Activated naive CD4-positive, alpha-beta T cell treated with Interleukin-2 at 50 U/mL for 16 hours (primary cell): ENCODE results near the gene CMTM8.

ENCODE experiments used
- DNase-seq: peaks from one replicate; pipeline ENCODE4 v3.0.0-alpha.2; 2020

The CMTM8 gene

GRCh38 chr3:32281570-32282106 is 43.2 kb downstream of the CMTM8 start:
- DNase-seq, result no peak

DNA sequence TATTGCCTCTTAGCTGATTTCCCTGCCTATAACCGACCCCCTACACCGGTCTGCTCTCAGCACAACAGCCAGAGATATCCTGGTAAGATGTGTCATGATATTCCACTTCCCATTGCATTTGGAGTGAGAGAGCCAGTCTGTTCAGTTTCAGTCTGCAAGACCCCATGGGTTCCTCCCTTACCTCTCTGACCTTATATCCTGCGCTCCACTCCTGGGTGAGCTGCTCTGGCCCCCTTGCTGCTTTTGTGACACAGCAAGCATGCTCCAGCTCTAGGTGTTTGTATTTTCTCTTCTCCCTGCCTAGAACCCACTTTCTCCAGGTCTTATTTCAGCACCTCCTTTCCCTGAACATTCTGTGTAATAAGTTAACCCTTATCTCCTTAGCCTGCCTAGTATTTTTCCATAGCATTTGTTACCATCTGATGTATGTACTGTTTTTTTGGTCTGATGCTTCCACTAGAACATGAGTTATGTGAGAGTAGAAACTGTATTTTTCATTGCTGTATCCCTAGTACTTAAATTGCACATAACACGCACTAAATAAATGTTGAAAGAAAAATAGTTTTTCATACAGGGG is 44.2 kb downstream of the CMTM8 start:
- DNase-seq, result no peak

GRCh38 chr3:32283304-32283703 is 44.8 kb downstream of the CMTM8 start:
- no peak for DNase-seq

DNA sequence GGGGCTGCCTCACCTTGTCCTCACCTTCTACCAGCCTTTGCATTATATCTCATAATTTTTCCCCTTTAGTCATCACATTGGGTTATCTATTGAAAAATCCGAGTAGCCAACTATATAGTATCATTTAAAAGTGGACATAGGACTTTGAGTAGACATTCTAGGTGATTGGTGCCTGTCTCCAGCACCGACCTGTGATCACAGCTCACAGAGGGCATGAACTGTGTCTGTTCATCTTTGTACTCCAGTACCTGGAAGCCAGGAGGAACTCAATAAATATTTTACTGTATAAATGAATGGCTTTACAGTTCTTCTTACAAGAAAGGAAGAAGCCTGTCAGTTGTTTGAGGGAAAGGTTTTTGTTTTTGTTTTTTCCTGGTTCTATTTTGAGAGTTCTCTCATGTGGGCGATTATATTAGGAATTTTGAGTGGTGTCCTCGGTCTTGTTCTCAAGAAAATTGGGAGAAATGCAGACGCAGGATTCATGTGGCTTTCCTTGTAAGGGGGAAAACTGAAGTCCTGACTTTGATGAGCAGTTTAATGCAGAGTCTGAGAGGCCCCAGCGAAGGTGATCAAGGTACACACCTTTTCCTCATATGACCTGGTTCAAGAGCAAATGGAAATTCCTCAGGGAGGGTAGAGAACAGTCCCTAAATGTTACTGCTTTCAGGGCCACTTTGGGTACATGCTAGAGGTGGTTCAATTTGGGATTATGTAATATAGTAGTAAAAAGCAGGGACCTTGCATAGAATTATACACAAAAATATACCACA is 46.1 kb downstream of the CMTM8 start:
- no peak for DNase-seq

GRCh38 chr3:32285891-32286290 is 47.4 kb downstream of the CMTM8 start:
- DNase-seq, result no peak

DNA sequence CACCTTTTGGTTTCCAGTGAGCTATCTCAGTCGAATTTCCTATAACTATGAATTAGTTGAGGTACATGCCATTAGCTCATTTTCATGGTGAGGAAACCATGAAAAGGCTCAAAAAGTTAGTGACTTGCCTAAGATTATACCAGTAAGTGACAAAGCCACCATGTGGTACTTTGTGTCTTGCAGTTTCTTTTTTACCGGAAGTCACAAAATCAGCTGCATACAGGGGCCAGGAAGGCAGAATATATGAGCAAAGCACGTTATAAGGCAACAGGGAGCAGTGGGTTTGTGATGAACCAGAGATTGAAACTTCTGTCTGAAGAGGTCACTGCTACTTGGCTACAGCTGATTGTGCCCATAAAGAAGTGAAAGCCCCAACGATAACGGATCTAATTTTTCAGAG is 50.3 kb downstream of the CMTM8 start:
- no peak for DNase-seq

- no peak for DNase-seq
These were observed 52.1 kb downstream of the CMTM8 start for GRCh38 chr3:32290619-32291018.

GRCh38 chr3:32292085-32292796 is 53.8 kb downstream of the CMTM8 start:
- DNase-seq, result no peak

- no peak for DNase-seq
These were observed 55.4 kb downstream of the CMTM8 start for GRCh38 chr3:32293903-32294302.

DNA sequence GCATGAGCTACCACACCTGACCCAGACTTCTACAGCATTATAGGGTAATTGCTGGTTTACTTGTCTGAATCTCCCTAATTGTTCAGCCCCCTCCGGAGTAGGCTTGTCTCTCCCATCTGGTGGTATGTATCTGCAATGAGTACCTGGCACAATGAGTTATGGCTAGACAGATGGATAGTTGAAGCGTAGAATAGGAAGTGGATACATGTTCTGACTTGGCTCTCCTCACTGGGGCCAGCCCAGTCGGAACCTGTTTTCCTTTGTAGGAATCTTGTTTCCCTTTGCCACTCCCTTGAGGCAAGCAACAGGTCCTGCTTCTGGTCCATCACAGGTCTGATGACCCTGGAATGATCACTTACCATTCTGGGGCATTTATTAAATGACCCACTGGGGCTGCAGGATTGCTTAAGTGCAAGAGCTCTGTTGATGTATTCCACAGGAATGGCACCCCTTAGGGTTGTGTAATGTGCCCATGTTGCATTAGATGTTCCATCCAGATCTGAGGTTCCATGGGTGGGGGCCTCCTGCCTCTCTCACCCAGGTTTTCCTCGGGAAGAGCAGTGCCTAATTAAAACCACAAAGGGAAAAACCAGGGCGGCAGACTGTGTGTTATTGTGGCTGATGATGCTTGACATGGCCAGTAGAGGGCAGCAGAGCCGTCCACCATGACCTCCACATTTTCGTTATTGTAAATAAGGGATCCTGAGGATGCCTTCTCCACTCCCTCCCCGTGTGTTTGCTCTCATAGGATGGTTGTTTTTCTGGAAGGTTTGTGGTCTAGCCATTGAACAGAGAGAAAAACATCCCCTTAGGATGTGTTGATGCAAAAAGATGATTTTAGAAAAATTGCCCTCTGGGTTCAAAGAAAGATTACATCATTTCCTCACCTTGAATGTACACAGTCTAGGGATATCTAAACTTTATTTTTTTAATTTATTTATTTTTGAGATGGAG is 58.0 kb downstream of the CMTM8 start:
- peak; percentile 58 for DNase-seq

DNA sequence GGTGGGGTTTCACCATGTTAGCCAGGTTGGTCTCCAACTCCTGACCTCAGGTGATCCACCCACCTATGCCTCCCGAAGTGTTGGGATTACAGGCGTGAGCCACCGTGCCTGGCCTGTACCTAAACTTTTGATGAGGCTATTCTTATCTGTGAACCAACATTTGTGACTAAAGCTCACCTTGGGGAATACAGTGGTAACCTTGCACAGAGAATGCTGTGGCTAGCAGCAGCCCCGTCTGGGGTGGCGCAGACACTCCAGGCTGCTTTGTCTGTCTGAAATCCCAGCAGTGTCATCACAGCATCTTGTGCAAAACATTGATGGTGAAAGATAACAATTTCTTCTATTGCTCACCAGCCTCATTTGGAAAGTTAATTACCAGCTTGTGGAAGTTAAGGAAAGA is 58.9 kb downstream of the CMTM8 start:
- peak; percentile 57 for DNase-seq

DNA sequence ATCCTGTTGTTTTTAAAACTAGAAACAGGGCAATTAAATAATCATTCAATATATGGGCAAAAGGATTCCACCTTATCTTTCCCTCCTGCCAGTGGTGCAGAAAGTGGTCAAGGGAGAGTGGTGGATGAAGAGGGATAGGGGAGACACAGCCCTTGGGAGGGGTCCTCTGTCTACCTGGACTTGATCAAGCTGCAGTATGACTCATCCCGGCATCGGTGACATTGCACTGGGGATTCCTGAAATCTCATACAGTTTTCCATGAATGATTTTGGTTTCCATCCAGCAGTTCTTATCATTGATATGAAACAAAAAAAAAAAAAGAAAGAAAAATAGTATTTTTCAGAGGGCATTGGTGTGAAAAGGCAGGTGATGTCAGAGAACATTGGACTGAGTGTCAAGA is 62.9 kb downstream of the CMTM8 start:
- DNase-seq, result no peak

DNA sequence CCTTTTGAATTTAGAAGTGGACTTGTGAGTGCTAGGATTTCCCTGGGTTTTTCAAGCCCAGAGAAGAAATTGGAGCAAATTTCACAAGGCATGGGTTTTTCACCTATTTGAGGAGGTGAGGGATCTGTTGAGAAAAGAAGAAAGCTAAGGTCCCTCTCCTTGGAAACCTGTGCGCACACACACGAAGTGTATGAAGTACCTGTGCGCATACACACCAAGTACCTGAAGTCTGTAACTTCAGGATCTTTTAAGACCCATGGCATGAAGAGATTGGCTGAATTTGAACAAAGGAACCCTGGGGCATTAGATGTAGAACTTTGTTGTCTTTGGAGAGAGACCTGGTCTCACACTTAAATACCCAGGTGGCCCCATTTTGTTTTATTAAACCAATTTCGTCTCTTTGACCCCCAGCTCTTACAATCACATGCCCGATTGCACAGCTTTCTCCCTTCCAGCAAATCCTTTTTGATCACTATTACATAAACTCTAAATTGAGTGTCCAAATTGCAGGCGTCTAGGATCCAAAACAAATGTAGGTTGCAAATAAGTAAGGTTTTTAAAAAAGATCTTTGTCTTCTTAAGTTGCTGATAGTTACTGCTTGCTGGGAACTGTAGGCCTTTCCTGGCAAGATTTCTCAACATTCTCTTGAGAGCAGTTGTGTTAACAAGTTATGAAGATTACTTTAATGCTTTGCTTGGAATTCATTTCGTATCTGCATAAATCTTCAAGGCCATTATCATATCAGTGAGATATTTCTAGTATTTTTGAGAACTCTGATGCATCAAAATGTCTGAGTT is 64.3 kb downstream of the CMTM8 start:
- no peak for DNase-seq

DNA sequence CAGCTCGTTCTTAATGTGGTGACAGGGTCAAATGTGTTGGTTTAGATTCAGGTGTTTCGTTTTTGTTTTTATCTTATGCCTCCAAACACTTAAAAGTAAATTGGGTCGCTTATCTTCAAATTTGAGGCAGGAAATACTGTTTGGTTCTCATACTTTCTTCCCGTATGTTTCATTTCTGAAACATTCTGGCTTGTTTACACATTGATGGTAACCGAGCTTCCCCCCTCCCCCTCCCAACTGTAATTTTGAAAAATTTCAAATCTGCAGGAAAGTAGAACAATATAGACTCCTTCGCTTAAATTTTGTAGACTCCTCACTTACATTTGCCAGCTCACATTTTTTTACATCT is 64.9 kb downstream of the CMTM8 start:
- no peak for DNase-seq

GRCh38 chr3:32303977-32304881 is 65.7 kb downstream of the CMTM8 start:
- no peak for DNase-seq

- DNase-seq, result no peak
These were observed 66.9 kb downstream of the CMTM8 start for GRCh38 chr3:32305361-32305876.

DNA sequence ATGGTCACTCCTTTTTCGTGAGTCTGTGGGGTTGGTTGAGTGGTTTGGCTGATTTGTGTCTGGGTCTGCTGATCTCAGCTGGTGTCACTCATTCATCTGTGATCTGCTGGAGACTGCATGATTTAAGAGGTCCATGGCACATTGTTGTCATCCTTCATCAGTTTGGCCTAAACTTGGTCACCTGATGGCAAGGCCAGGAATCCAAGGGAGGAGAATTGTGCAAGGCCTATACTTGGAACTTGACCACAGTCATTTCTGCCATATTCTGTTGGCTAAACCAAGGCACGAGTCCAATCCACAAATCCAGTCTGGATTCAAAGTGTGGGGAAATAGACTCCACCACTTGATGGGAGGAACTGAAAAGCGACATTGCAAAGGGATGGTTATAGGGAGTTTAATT is 67.6 kb downstream of the CMTM8 start:
- no peak for DNase-seq

GRCh38 chr3:32307591-32307990 is 69.1 kb downstream of the CMTM8 start:
- DNase-seq, result no peak

DNA sequence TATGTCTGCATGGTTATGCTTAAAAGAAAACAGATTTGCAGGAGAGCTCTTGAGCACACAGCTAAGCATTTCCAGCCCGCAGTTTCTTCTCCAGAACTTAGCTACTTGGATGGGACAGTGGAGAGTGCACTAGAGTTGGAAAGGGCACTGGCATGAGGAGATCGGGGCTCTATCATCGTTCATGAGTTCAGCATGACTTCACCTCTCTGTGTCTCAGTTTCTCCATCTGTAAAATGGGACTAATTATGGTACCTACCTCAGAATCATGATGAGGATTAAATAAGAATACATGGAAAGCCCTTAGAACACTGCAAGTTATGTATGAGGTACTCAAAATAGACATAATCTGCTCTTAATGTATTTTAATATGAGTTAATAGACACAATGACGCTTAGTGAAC is 69.9 kb downstream of the CMTM8 start:
- DNase-seq, result no peak

- DNase-seq, result no peak
These were observed 71.3 kb downstream of the CMTM8 start for GRCh38 chr3:32309654-32310242.
